Stimulated activated CD4-positive, alpha-beta T cell treated with anti-CD3 and anti-CD28 coated beads, Interleukin-4, amount 100 ng/mL, for 24 hours (primary cell): ENCODE results near the gene MPZL1.

ENCODE experiments used
- DNase-seq: peaks from one replicate; pipeline ENCODE4 v3.0.0-alpha.2; 2020

The MPZL1 gene

GRCh38 chr1:167695756-167696561, 25.8 kb upstream of the MPZL1 start:
- no peak for DNase-seq

- DNase-seq, result no peak
These were observed 24.1 kb upstream of the MPZL1 start for GRCh38 chr1:167697667-167698141.

- DNase-seq, result no peak
These were observed 23.5 kb upstream of the MPZL1 start for GRCh38 chr1:167698313-167698712.

- no peak for DNase-seq
These were observed 20.3 kb upstream of the MPZL1 start for GRCh38 chr1:167701510-167701909.

GRCh38 chr1:167703557-167703956, 18.2 kb upstream of the MPZL1 start:
- no peak for DNase-seq

GRCh38 chr1:167704715-167705114, 17.1 kb upstream of the MPZL1 start:
- DNase-seq, result no peak

GRCh38 chr1:167705250-167705649, 16.5 kb upstream of the MPZL1 start:
- DNase-seq, result no peak

GRCh38 chr1:167706363-167706762, 15.4 kb upstream of the MPZL1 start:
- DNase-seq, result no peak

- no peak for DNase-seq
These were observed 14.6 kb upstream of the MPZL1 start for GRCh38 chr1:167706931-167707877.

GRCh38 chr1:167707942-167708341, 13.8 kb upstream of the MPZL1 start:
- DNase-seq, result no peak

GRCh38 chr1:167708940-167709389, 12.8 kb upstream of the MPZL1 start:
- no peak for DNase-seq

GRCh38 chr1:167710836-167711235, 10.9 kb upstream of the MPZL1 start:
- no peak for DNase-seq

- no peak for DNase-seq
These were observed 10.0 kb upstream of the MPZL1 start for GRCh38 chr1:167711797-167712196.

GRCh38 chr1:167713330-167714081, 8.3 kb upstream of the MPZL1 start:
- DNase-seq, result peak; percentile 14

GRCh38 chr1:167714098-167714438, 7.7 kb upstream of the MPZL1 start:
- DNase-seq, result peak; percentile 80

- peak; percentile 93 for DNase-seq
These were observed 7.2 kb upstream of the MPZL1 start for GRCh38 chr1:167714439-167715156.

GRCh38 chr1:167715157-167715999, 6.4 kb upstream of the MPZL1 start:
- DNase-seq, result peak; percentile 90

- DNase-seq, result no peak
These were observed 5.8 kb upstream of the MPZL1 start for GRCh38 chr1:167716000-167716271.

- DNase-seq, result no peak
These were observed 4.4 kb upstream of the MPZL1 start for GRCh38 chr1:167717351-167717750.

GRCh38 chr1:167718914-167719691, 2.7 kb upstream of the MPZL1 start:
- DNase-seq, result no peak
